Naive thymus-derived CD4-positive, alpha-beta T cell (primary cell): Measurements from ENCODE around the gene ZNF653. TPM values are rescaled to one million over a fixed set of nuclear protein-coding genes. Genes with fewer than 3 reads are reported as not detected.
"Not testable (repeated sequence)": the region's sequence is repeated elsewhere in the genome, so short reads cannot be mapped to it uniquely, and the experiment has no call there.

Experiments used
- ATAC-seq: fragments of 150-1000 bp; cut with Tn5 transposase; 2 replicates; pipeline ENCODE4 v1.10.0; 2021; ENCODE audit warnings: mild to moderate bottlenecking, moderate library complexity
- CTCF ChIA-PET: fragments of 350-600 bp; sonication (Branson Sonifier 250); formaldehyde crosslinking; loops from one replicate; lab custom pipeline; 2021; ENCODE audit warnings: antibody characterized with exemption; lab: Charles Lee
- POLR2A ChIA-PET: fragments of 350-600 bp; sonication (Branson Sonifier 250); formaldehyde crosslinking; loops from one replicate; lab custom pipeline; 2021; ENCODE audit warnings: antibody characterized with exemption, inconsistent platforms; lab: Charles Lee
- DNase-seq, 9 donors: peaks; one replicate each; pipeline versions ENCODE4 v3.0.0 to v3.0.0-alpha.2; 2020 to 2022; ENCODE audit warnings: mixed read lengths in 1 of 9
- H3K27ac ChIP-seq: one replicate; pipeline ENCODE4 v1.7.0; 2013; ENCODE audit warnings: mild to moderate bottlenecking, low read depth, low read length, moderate library complexity
- H3K27me3 ChIP-seq, 2 donors: one replicate each; pipeline ENCODE4 v1.7.0; 2013; ENCODE audit warnings: low read length in 2 of 2, mild to moderate bottlenecking in 2 of 2, moderate library complexity in 2 of 2; ENCODE audit not compliant: control insufficient read depth in 2 of 2, insufficient read depth in 2 of 2
- H3K36me3 ChIP-seq, 3 experiments: 1 replicate in 2 of 3; 2 replicates in 1 of 3; pipeline ENCODE4 v1.7.0; 2013; ENCODE audit warnings: low read length in 3 of 3, mild to moderate bottlenecking in 3 of 3, moderate library complexity in 1 of 3; ENCODE audit not compliant: insufficient read depth in 3 of 3, control insufficient read depth in 2 of 3
- H3K4me1 ChIP-seq, 2 donors: one replicate each; pipeline ENCODE4 v1.7.0; 2013; ENCODE audit warnings: low read length in 2 of 2, mild to moderate bottlenecking in 2 of 2, moderate library complexity in 1 of 2; ENCODE audit not compliant: control insufficient read depth in 2 of 2, insufficient read depth in 2 of 2
- H3K4me3 ChIP-seq: 2 replicates; pipeline ENCODE4 v1.7.0; 2013; ENCODE audit warnings: mild to moderate bottlenecking, low read length
- H3K9me3 ChIP-seq, 3 experiments: 1 replicate in 2 of 3; 2 replicates in 1 of 3; pipeline ENCODE4 v1.7.0; 2013; ENCODE audit warnings: low read length in 3 of 3; ENCODE audit not compliant: control insufficient read depth in 2 of 3
- H3K27ac Mint-ChIP-seq, 9 donors: one replicate each; pipeline ENCODE4 v1.8.0; 2020 to 2022; ENCODE audit warnings: mixed read lengths in 9 of 9, mild to moderate bottlenecking in 8 of 9, moderate library complexity in 5 of 9, inconsistent platforms in 2 of 9
- H3K27me3 Mint-ChIP-seq, 5 donors: one replicate each; pipeline ENCODE4 v1.8.0; 2021 to 2022; ENCODE audit warnings: mixed read lengths in 5 of 5, mild to moderate bottlenecking in 1 of 5
- H3K36me3 Mint-ChIP-seq, 5 donors: one replicate each; pipeline ENCODE4 v1.8.0; 2020 to 2022; ENCODE audit warnings: mixed read lengths in 5 of 5, mild to moderate bottlenecking in 3 of 5, inconsistent platforms in 1 of 5
- H3K4me1 Mint-ChIP-seq, 7 donors: one replicate each; pipeline ENCODE4 v1.8.0; 2020 to 2022; ENCODE audit warnings: mixed read lengths in 7 of 7, mild to moderate bottlenecking in 3 of 7, inconsistent platforms in 1 of 7
- H3K4me3 Mint-ChIP-seq, 10 donors: one replicate each; pipeline ENCODE4 v1.8.0; 2020 to 2022; ENCODE audit warnings: mild to moderate bottlenecking in 10 of 10, mixed read lengths in 10 of 10, moderate library complexity in 6 of 10, inconsistent platforms in 2 of 10
- H3K9me3 Mint-ChIP-seq, 11 donors: one replicate each; pipeline ENCODE4 v1.8.0; 2020 to 2022; ENCODE audit warnings: mixed read lengths in 11 of 11, mild to moderate bottlenecking in 4 of 11, inconsistent platforms in 1 of 11, moderate library complexity in 1 of 11
- intact Hi-C, 2 donors: fragments of 100-400 bp; cut with micrococcal nuclease; formaldehyde crosslinking; loops; one replicate each; pipeline ENCODE4 v1.15.1; 2023
- polyA plus RNA-seq, 2 donors: library from polyadenylated mRNA; unstranded; fragments of 300-500 nt; fragmentation: Illumina TruSeq; gene quantifications; one replicate each; pipeline ENCODE4 v1.2.3, GENCODE V29; 2021
- total RNA-seq, 6 experiments: library from RNA in 5 of 6; stranded (reverse) in 5 of 6; gene quantifications; 1 replicate in 5 of 6; 2 replicates in 1 of 6; pipeline ENCODE4 v1.2.3 and lab custom pipeline; 2021 to 2026

The ZNF653 gene
- total and polyA plus RNA-seq, 7 experiments from 2014 or later, result 1.7 to 23.9 (median 11.8) TPM

DNA sequence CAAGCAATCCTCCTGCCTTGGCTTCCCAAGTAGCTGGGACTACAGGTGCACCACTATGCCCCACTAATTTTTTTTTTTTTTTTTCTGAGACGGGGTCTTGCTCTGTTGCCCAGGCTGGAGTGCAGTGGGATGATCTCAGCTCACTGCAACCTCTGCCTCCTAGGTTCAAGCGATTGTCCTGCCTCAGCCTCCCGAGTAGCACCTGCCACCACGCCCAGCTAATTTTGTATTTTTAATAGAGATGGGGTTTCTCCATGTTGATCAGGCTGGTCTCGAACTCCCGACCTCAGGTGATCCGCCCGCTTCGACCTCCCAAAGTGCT is 50.4 kb downstream of the ZNF653 start:
- H3K36me3 Mint-ChIP-seq, H3K4me1 ChIP-seq, H3K9me3 Mint-ChIP-seq, H3K27me3 ChIP-seq, DNase-seq, H3K4me3 ChIP-seq, POLR2A ChIA-PET, H3K9me3 ChIP-seq, H3K36me3 ChIP-seq, H3K27ac ChIP-seq, H3K4me1 Mint-ChIP-seq, intact Hi-C loops, ATAC-seq, H3K27ac Mint-ChIP-seq, H3K4me3 Mint-ChIP-seq, H3K27me3 Mint-ChIP-seq: not testable (repeated sequence)
- CTCF ChIA-PET, result interaction anchor here (0.6 kb wide), 1 partner anchor 28 kb away, joined by 3 read pairs; no protein-coding TSS in a partner anchor

DNA sequence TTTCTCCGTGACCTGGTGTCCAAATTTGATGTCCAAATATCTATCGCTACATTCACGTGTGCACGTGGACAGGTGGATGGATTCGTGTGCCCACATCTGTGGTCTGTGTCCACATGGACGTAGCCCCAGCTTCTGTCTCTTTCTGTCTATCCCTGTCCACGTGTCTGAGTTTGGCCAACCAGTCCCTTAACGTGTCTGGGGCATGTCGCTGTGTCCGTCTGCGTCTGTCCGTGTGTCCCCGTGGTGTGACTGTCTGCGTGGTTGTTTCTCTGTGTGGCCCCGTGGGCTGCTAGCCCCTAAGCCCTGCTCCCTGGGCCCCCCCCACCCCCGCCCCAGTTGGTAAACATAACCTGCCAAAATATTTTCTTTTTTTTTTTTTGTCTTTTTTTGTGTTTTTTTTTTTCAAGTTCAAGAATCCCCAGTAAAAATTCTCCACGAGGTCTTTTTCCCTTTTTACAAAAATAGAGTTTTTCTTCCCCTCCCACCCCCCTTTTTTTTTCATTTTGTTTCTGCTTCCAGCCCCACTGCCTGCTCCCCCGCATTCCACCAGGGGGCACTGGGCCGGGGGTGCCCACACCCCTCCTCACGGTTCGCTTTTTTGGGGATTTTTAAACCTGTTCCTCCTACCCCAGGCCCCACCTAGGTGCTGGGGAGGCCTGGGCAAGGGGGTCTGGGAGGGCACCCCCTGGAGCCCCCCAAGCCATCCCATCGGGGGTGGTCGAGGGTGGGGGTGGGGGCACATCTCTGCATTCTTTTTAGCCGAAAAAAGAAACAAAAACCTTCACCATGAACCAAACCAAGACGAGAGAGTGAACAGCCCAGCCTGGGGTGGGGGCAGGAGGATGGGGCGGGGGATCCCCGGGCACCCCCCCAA is 51.9 kb downstream of the ZNF653 start:
- peak; percentile 58 for ATAC-seq
- Histone ChIP-seq H3K36me3 (peaks cover 0 to 8% (median 0%) of the 10 kb centered on the region in 3 experiments), H3K4me3 (no peak overlapping the region), H3K9me3 (no peaks in the 10 kb centered on the region), H3K27ac (no peak overlapping the region), H3K27me3 (no peaks in the 10 kb centered on the region), H3K4me1 (no peaks in the 10 kb centered on the region)
- ChIA-PET POLR2A (no interaction called here), CTCF (no interaction called here)
- peak in 3 of 9 donors; percentile 9 to 15 (median 12) for DNase-seq
- intact Hi-C loops, result loop anchor here in 1 of 2 donors (5.0 kb wide), 1 partner anchor 134 kb away; no protein-coding TSS in a partner anchor
- Mint-ChIP-seq H3K9me3 (peaks cover 0 to 2% (median 0%) of the 10 kb centered on the region in 11 donors), H3K27me3 (no peaks in the 10 kb centered on the region), H3K4me1 (peaks cover 0 to 3% (median 0%) of the 10 kb centered on the region in 7 donors), H3K36me3 (no peaks in the 10 kb centered on the region), H3K27ac (no peak overlapping the region), H3K4me3 (peak overlapping the region in 1 of 10 donors; percentile 38)

DNA sequence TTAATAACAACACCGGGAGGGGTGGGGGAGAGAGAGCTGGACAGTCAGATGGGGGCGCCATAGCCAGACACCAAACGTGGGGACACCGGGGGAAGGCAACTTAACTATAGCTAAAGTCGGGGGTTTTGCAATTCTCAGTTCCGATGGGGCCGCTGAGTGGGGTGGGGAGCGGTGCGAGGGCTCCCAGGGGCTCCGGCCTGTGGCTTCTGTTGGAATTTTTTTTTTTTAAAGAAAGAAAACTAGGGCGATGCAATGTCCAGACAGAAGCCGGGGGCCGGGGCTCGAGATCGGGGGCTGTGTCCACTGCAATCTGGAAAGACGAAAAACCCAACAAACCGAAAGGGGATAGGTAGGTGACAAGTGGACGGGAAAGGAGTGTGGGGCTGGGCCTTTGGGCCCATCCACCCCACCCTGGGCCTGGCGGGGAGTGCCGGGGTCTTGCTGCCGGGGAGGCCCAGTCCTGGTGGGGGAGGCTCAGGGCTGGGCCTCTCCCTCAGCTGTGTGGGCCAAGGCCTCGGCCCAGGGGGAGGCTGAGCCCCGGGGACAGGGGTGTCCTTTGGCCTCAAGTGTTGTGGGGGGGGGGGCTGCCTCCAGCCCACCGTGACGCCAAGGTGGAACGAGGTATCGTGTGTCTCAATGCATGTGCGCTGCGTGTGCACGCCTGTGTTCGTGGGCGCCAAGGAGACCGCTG is 52.9 kb downstream of the ZNF653 start:
- Mint-ChIP-seq H3K27me3 (no peaks in the 10 kb centered on the region), H3K9me3 (peaks cover 0 to 2% (median 0%) of the 10 kb centered on the region in 11 donors), H3K36me3 (no peaks in the 10 kb centered on the region), H3K27ac (no peak overlapping the region), H3K4me1 (peaks cover 0 to 3% (median 0%) of the 10 kb centered on the region in 7 donors), H3K4me3 (no peak overlapping the region)
- Histone ChIP-seq H3K4me1 (no peaks in the 10 kb centered on the region), H3K27me3 (no peaks in the 10 kb centered on the region), H3K27ac (no peak overlapping the region), H3K36me3 (peaks cover 0 to 17% (median 0%) of the 10 kb centered on the region in 3 experiments), H3K9me3 (no peaks in the 10 kb centered on the region), H3K4me3 (no peak overlapping the region)
- intact Hi-C loops, result loop anchor here in 1 of 2 donors (5.0 kb wide), 1 partner anchor 135 kb away; no protein-coding TSS in a partner anchor
- ATAC-seq (no peak), DNase-seq (no peak)
- CTCF ChIA-PET, result interaction anchor here (0.9 kb wide), 1 partner anchor 71 kb away, joined by 4 read pairs; no protein-coding TSS in a partner anchor
- POLR2A ChIA-PET, result no interaction called here

DNA sequence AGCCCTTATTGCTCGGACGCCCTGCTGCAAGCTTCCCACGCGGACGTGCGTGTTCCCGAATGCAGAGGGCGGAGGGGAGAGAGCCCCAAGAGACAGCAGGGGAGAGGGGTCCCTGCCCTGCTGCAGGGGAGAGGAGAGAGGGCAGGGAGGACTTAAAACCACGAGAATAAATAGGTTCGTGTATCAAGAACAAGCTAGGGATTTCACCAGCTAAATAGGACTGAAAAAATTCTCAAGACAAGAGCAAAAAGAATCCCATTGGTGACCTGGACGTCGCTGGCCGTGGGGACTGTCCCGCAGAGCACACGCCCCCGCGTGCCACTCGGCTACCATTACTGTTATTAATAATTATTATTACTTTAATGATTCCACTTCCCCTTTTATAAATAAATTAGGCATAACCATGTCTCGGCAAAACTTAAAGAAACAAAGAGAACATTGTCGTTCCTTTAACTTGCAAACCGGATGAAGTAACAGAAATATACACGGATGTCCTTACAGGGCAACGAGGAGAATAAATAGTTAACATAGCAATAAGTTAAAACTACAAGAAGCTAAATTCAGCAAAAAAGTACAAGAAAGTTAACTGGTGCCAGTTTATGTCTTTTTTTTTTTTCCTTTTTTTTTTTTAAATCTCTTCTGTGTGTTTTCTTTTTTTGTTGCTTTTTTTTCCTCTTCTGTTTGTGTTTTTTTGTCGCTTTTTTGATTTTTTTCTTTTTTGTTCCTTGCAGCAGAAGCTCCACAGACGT is 53.6 kb downstream of the ZNF653 start:
- Mint-ChIP-seq H3K9me3 (peaks cover 0 to 2% (median 0%) of the 10 kb centered on the region in 11 donors), H3K4me1 (peaks cover 0 to 3% (median 0%) of the 10 kb centered on the region in 7 donors), H3K27ac (peak overlapping the region in 1 of 9 donors; percentile 41), H3K36me3 (no peaks in the 10 kb centered on the region), H3K4me3 (no peak overlapping the region), H3K27me3 (no peaks in the 10 kb centered on the region)
- Histone ChIP-seq H3K9me3 (no peaks in the 10 kb centered on the region), H3K27me3 (no peaks in the 10 kb centered on the region), H3K4me1 (no peaks in the 10 kb centered on the region), H3K27ac (no peak overlapping the region), H3K4me3 (no peak overlapping the region), H3K36me3 (peaks cover 0 to 25% (median 0%) of the 10 kb centered on the region in 3 experiments)
- ChIA-PET CTCF (interaction anchor here (0.6 to 0.9 kb wide), 2 partner anchors 71 to 169 kb away, joined by 4 read pairs; no protein-coding TSS in a partner anchor), POLR2A (no interaction called here)
- intact Hi-C loops, result loop anchor here in 1 of 2 donors (5.0 kb wide), 1 partner anchor 135 kb away; no protein-coding TSS in a partner anchor
- ATAC-seq (no peak), DNase-seq (no peak)

DNA sequence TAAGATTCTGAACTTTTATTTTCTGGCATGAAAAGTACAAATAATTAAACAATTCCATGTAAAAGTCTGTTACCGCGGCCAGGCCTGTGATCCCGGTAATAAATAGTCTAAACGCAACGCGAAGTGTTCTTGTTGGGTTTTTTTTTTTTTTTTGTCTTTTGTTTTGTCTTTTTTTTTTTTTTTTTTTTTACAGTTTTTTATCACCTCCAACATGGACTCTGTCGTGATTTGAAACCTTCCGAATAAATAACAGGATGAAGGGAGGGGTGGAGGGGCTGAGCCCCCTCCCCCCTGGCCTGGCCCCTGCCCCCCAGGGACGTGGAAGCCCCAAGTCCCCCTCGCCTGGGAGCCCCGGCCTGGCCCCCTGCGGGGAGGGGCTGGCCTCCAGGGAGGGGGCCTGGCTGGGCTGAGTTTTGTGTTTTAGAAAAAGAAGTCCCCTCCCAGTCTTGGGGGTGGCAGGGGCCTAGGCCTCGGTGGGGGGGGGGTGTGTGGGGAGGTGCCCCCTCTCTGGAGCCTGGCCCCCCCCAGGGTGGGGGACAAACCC is 54.2 kb downstream of the ZNF653 start:
- Histone ChIP-seq H3K4me1 (no peaks in the 10 kb centered on the region), H3K9me3 (no peaks in the 10 kb centered on the region), H3K36me3 (peaks cover 0 to 31% (median 0%) of the 10 kb centered on the region in 3 experiments), H3K4me3 (no peak overlapping the region), H3K27me3 (no peaks in the 10 kb centered on the region), H3K27ac (no peak overlapping the region)
- Mint-ChIP-seq H3K27me3 (no peaks in the 10 kb centered on the region), H3K36me3 (peaks cover 0 to 2% (median 0%) of the 10 kb centered on the region in 5 donors), H3K4me3 (no peak overlapping the region), H3K9me3 (peaks cover 0 to 2% (median 0%) of the 10 kb centered on the region in 11 donors), H3K4me1 (peaks cover 0 to 3% (median 0%) of the 10 kb centered on the region in 7 donors), H3K27ac (no peak overlapping the region)
- POLR2A ChIA-PET, result no interaction called here
- intact Hi-C loops, result loop anchor here in 1 of 2 donors (5.0 kb wide), 1 partner anchor 136 kb away; no protein-coding TSS in a partner anchor
- DNase-seq (no peak), ATAC-seq (no peak)
- CTCF ChIA-PET, result interaction anchor here (0.6 kb wide), 1 partner anchor 68 kb away, joined by 4 read pairs; no protein-coding TSS in a partner anchor
